Astrocyte (in vitro differentiated cells and primary cell): Measurements from ENCODE around the gene DCDC2B. TPM values are rescaled to one million over a fixed set of nuclear protein-coding genes. Genes with fewer than 3 reads are reported as not detected.

Source experiments
- DNase-seq: peaks from one replicate; pipeline ENCODE4 v3.0.0-alpha.2; 2010; ENCODE audit warnings: low read depth
- FAIRE-seq: peaks from 2 replicates; lab custom pipeline; 2011; peaks lifted over from hg19 to GRCh38; lab: Jason Lieb, UNC
- H2AFZ ChIP-seq: 2 replicates; pipeline ENCODE4 v1.6.0; 2012; ENCODE audit warnings: low read depth, low read length, inconsistent platforms
- H3K27ac ChIP-seq: 2 replicates; pipeline ENCODE4 v1.5.1; 2011; ENCODE audit warnings: low read depth, low read length, inconsistent platforms
- H3K27me3 ChIP-seq: 2 replicates; pipeline ENCODE4 v1.6.0; 2011; ENCODE audit warnings: low read length, inconsistent platforms; ENCODE audit not compliant: insufficient read depth
- H3K36me3 ChIP-seq: 2 replicates; pipeline ENCODE4 v1.5.1; 2011; ENCODE audit warnings: low read length, inconsistent platforms; ENCODE audit not compliant: insufficient read depth
- H3K4me1 ChIP-seq: 2 replicates; pipeline ENCODE4 v1.5.1; 2011; ENCODE audit warnings: low read length, inconsistent platforms; ENCODE audit not compliant: insufficient read depth
- H3K4me2 ChIP-seq: 2 replicates; pipeline ENCODE4 v1.6.0; 2012; ENCODE audit warnings: low read length, inconsistent platforms
- H3K4me3 ChIP-seq: 2 replicates; pipeline ENCODE4 v1.5.1; 2011; ENCODE audit warnings: low read depth, mild to moderate bottlenecking, low read length, inconsistent platforms; ENCODE audit not compliant: insufficient read depth
- H3K79me2 ChIP-seq: 2 replicates; pipeline ENCODE4 v1.6.0; 2012; ENCODE audit warnings: mild to moderate bottlenecking, low read length, inconsistent platforms; ENCODE audit not compliant: insufficient read depth
- H3K9ac ChIP-seq: 2 replicates; pipeline ENCODE4 v1.6.0; 2012; ENCODE audit warnings: mild to moderate bottlenecking, low read length, inconsistent platforms
- H3K9me3 ChIP-seq: 2 replicates; pipeline ENCODE4 v1.5.1; 2012; ENCODE audit warnings: low read depth, mild to moderate bottlenecking, low read length, inconsistent platforms; ENCODE audit not compliant: insufficient read depth
- H4K20me1 ChIP-seq: 2 replicates; pipeline ENCODE4 v1.6.0; 2012; ENCODE audit warnings: low read length, inconsistent platforms; ENCODE audit not compliant: insufficient read depth
- H3K27ac Mint-ChIP-seq: one replicate; pipeline ENCODE4 v1.8.0; 2021; ENCODE audit warnings: mild to moderate bottlenecking, mixed read lengths; ENCODE audit not compliant: unreplicated experiment
- H3K27me3 Mint-ChIP-seq: one replicate; pipeline ENCODE4 v1.8.0; 2021; ENCODE audit warnings: low read depth, mixed read lengths; ENCODE audit not compliant: unreplicated experiment
- H3K36me3 Mint-ChIP-seq: one replicate; pipeline ENCODE4 v1.8.0; 2021; ENCODE audit warnings: low read depth, mixed read lengths; ENCODE audit not compliant: unreplicated experiment
- H3K4me1 Mint-ChIP-seq: one replicate; pipeline ENCODE4 v1.8.0; 2021; ENCODE audit warnings: low read depth, mixed read lengths; ENCODE audit not compliant: unreplicated experiment
- H3K4me3 Mint-ChIP-seq: one replicate; pipeline ENCODE4 v1.8.0; 2021; ENCODE audit warnings: mild to moderate bottlenecking, moderate library complexity, mixed read lengths; ENCODE audit not compliant: unreplicated experiment
- H3K9me3 Mint-ChIP-seq: one replicate; pipeline ENCODE4 v1.8.0; 2021; ENCODE audit warnings: mild to moderate bottlenecking, mixed read lengths; ENCODE audit not compliant: unreplicated experiment
- CTCF ChIP-seq: IDR thresholded peaks from 2 replicates; pipeline ENCODE4 v1.5.1; 2011; ENCODE audit warnings: low read depth, mild to moderate bottlenecking, inconsistent platforms, low read length, moderate library complexity; ENCODE audit not compliant: insufficient read depth
- EZH2 ChIP-seq: IDR thresholded peaks from 2 replicates; pipeline ENCODE4 v1.6.1; 2012; ENCODE audit warnings: mild to moderate bottlenecking, low read length, inconsistent platforms; ENCODE audit not compliant: insufficient read depth
- total RNA-seq: library from RNA; stranded (reverse); gene quantifications from 2 replicates; pipeline ENCODE4 v1.2.1, GENCODE V29; 2021

The DCDC2B gene
- total RNA-seq, 1 donor from 2014 or later, result not detected

GRCh38 chr1:32219022-32219421 lies 10.1 kb downstream of the DCDC2B start:
- peaks cover 16% of the 10 kb centered on the region for H3K36me3 ChIP-seq
- Mint-ChIP-seq H3K4me1 (peaks cover 12% of the 10 kb centered on the region), H3K27me3 (no peaks in the 10 kb centered on the region), H3K27ac (peak overlapping the region; percentile 26), H3K9me3 (no peaks in the 10 kb centered on the region), H3K4me3 (no peak overlapping the region), H3K36me3 (peaks cover 14% of the 10 kb centered on the region)
- no peak overlapping the region for H3K4me3 ChIP-seq
- DNase-seq (no peak), FAIRE-seq (no peak)
- H4K20me1 ChIP-seq, result peaks cover 5% of the 10 kb centered on the region
- H2AFZ ChIP-seq, result no peak overlapping the region
- H3K79me2 ChIP-seq, result peaks cover 43% of the 10 kb centered on the region
- H3K9me3 ChIP-seq, result no peaks in the 10 kb centered on the region
- H3K27me3 ChIP-seq, result no peaks in the 10 kb centered on the region
- no peak overlapping the region for H3K4me2 ChIP-seq
- peaks cover 19% of the 10 kb centered on the region for H3K4me1 ChIP-seq
- no peak for TF ChIP-seq EZH2
- TF ChIP-seq CTCF, result no peak
- no peak overlapping the region for H3K9ac ChIP-seq
- H3K27ac ChIP-seq, result no peak overlapping the region

- H3K27ac ChIP-seq, result no peak overlapping the region
These were observed 12.1 kb downstream of the DCDC2B start for GRCh38 chr1:32220746-32221580.

More at GRCh38 chr1:32220746-32221580, 12.1 kb downstream of the DCDC2B start:
- FAIRE-seq, result no peak
- Histone ChIP-seq H3K27me3 (no peaks in the 10 kb centered on the region), H3K79me2 (peaks cover 52% of the 10 kb centered on the region), H3K36me3 (peaks cover 21% of the 10 kb centered on the region), H2AFZ (no peak overlapping the region), H4K20me1 (peaks cover 8% of the 10 kb centered on the region), H3K4me3 (peak overlapping the region; percentile 98), H3K9ac (peak overlapping the region; percentile 100), H3K4me2 (peak overlapping the region; percentile 97), H3K4me1 (peaks cover 19% of the 10 kb centered on the region), H3K9me3 (no peaks in the 10 kb centered on the region)
- no peak for DNase-seq
- peaks cover 20% of the 10 kb centered on the region for H3K36me3 Mint-ChIP-seq
- no peaks in the 10 kb centered on the region for H3K27me3 Mint-ChIP-seq
- no peaks in the 10 kb centered on the region for H3K9me3 Mint-ChIP-seq
- peaks cover 14% of the 10 kb centered on the region for H3K4me1 Mint-ChIP-seq
- H3K27ac Mint-ChIP-seq, result peak overlapping the region; percentile 88
- H3K4me3 Mint-ChIP-seq, result peak overlapping the region; percentile 98
- TF ChIP-seq CTCF (no peak), EZH2 (no peak)
